T47D (cell line): Measurements from ENCODE around the gene HIBADH.

ENCODE experiments used
- DNase-seq, 2 experiments: peaks; one replicate each; pipeline versions ENCODE4 v3.0.0 to v3.0.0-alpha.2; 2011 to 2012; ENCODE audit warnings: low read depth in 1 of 2, low spot score in 1 of 2
- JUND ChIP-seq: IDR thresholded peaks from 2 replicates; pipeline ENCODE4 v1.6.1; 2012; ENCODE audit warnings: low read depth
- in situ Hi-C: cut with HindIII; loops from 2 replicates; pipeline ENCODE4 v1.10.0; 2016; ENCODE audit warnings: low sequenced_read_pairs, low pct_unique_long_range_greater_than_20kb

Gene HIBADH

GRCh38 chr7:27532314-27532713, 130.4 kb downstream of the HIBADH start:
- no peak for DNase-seq
- TF ChIP-seq JUND, result no peak
- in situ Hi-C loops, result no loop called here

- no peak for TF ChIP-seq JUND
- in situ Hi-C loops, result no loop called here
- DNase-seq, result no peak
Observed at GRCh38 chr7:27527348-27527714, 135.4 kb downstream of the HIBADH start.

- in situ Hi-C loops, result no loop called here
- TF ChIP-seq JUND, result no peak
- no peak for DNase-seq
Observed at GRCh38 chr7:27526611-27527347, 135.9 kb downstream of the HIBADH start.

GRCh38 chr7:27526131-27526530, 136.6 kb downstream of the HIBADH start:
- peak in 1 of 2 experiments; percentile 21 for DNase-seq
- TF ChIP-seq JUND, result no peak
- in situ Hi-C loops, result no loop called here

GRCh38 chr7:27523321-27523720, 139.4 kb downstream of the HIBADH start:
- TF ChIP-seq JUND, result no peak
- in situ Hi-C loops, result no loop called here
- DNase-seq, result no peak

GRCh38 chr7:27522566-27522965, 140.1 kb downstream of the HIBADH start:
- TF ChIP-seq JUND, result no peak
- DNase-seq, result no peak
- in situ Hi-C loops, result no loop called here

GRCh38 chr7:27520815-27521790, 141.6 kb downstream of the HIBADH start:
- no peak for DNase-seq
- TF ChIP-seq JUND, result no peak
- in situ Hi-C loops, result no loop called here

GRCh38 chr7:27519793-27520469, 142.8 kb downstream of the HIBADH start:
- TF ChIP-seq JUND, result no peak
- DNase-seq, result no peak
- in situ Hi-C loops, result no loop called here

- TF ChIP-seq JUND, result no peak
- in situ Hi-C loops, result no loop called here
- DNase-seq, result no peak
Observed at GRCh38 chr7:27518561-27519350, 143.9 kb downstream of the HIBADH start.

GRCh38 chr7:27516421-27516820, 146.3 kb downstream of the HIBADH start:
- TF ChIP-seq JUND, result no peak
- in situ Hi-C loops, result no loop called here
- peak in 1 of 2 experiments; percentile 14 for DNase-seq

- peak in 1 of 2 experiments; percentile 72 for DNase-seq
- in situ Hi-C loops, result no loop called here
- no peak for TF ChIP-seq JUND
Observed at GRCh38 chr7:27515933-27516332, 146.8 kb downstream of the HIBADH start.

GRCh38 chr7:27514861-27515260, 147.8 kb downstream of the HIBADH start:
- in situ Hi-C loops, result no loop called here
- DNase-seq, result no peak
- TF ChIP-seq JUND, result no peak
